ENCODE data around the gene ZNF561. TPM values are rescaled to one million over a fixed set of nuclear protein-coding genes. Genes with fewer than 3 reads are reported as not detected.
"Not testable (repeated sequence)": the region's sequence is repeated elsewhere in the genome, so short reads cannot be mapped to it uniquely, and the experiment has no call there.

ZNF561 gene
- total and polyA plus RNA-seq, 2 donors: 36.6 to 71.1 TPM

DNA sequence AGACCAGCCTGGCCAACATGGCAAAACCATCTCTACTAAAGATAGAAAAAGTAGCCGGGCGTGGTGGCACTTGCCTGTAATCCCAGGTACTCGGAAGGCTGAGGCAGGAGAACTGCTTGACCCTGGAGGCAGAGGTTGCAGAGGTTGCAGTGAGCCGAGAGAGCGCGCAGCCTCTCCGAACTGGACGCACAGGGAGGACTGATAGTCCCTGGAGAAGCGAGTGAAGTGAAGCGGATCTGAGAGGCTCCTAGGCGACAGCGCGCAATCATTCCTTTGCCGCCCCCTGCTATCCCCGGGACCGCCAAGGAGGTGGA, 233 bp downstream of the ZNF561 start:
- no peak for DNase-seq (ENCODE audit: extremely low spot score)
- peak overlapping the region; percentile 72 for H3K4me3 ChIP-seq (ENCODE audit: low read depth, low read length)
- no peaks in the 10 kb centered on the region for H3K4me1 ChIP-seq (ENCODE audit: insufficient read depth)
- peak overlapping the region; percentile 95 for H3K27ac ChIP-seq (ENCODE audit: low read depth)
- peaks cover 9% of the 10 kb centered on the region for H3K36me3 ChIP-seq (ENCODE audit: insufficient read depth)
- WGBS: 0% methylated on average over 16 of the region's 16 CpGs

- Histone ChIP-seq H3K4me3 (ENCODE audit: low read depth, low read length) (no peak overlapping the region), H3K4me1 (ENCODE audit: insufficient read depth) (no peaks in the 10 kb centered on the region), H3K27ac (ENCODE audit: low read depth) (no peak overlapping the region), H3K36me3 (ENCODE audit: insufficient read depth) (peaks cover 38% of the 10 kb centered on the region)
- DNase-seq (ENCODE audit: extremely low spot score): no peak
Observed at GRCh38 chr19:9615844-9616243, 5.2 kb downstream of the ZNF561 start.

GRCh38 chr19:9610484-9611113, 10.4 kb downstream of the ZNF561 start:
- DNase-seq (ENCODE audit: extremely low spot score): no peak
- H3K4me3 ChIP-seq (ENCODE audit: low read depth, low read length): no peak overlapping the region
- no peak overlapping the region for H3K27ac ChIP-seq (ENCODE audit: low read depth)
- WGBS: 98% methylated on average over 2 of the region's 2 CpGs
- no peaks in the 10 kb centered on the region for H3K4me1 ChIP-seq (ENCODE audit: insufficient read depth)
- peaks cover 35% of the 10 kb centered on the region for H3K36me3 ChIP-seq (ENCODE audit: insufficient read depth)

- Histone ChIP-seq H3K4me3 (ENCODE audit: low read depth, low read length) (no peak overlapping the region), H3K36me3 (ENCODE audit: insufficient read depth) (peaks cover 29% of the 10 kb centered on the region), H3K27ac (ENCODE audit: low read depth) (no peak overlapping the region), H3K4me1 (ENCODE audit: insufficient read depth) (no peaks in the 10 kb centered on the region)
- no peak for DNase-seq (ENCODE audit: extremely low spot score)
- 97% methylated on average over 5 of the region's 5 CpGs for WGBS
Observed at GRCh38 chr19:9608912-9609311, 12.1 kb downstream of the ZNF561 start.

GRCh38 chr19:9597027-9597426, 24.0 kb downstream of the ZNF561 start:
- Histone ChIP-seq H3K4me1 (ENCODE audit: insufficient read depth) (no peaks in the 10 kb centered on the region), H3K36me3 (ENCODE audit: insufficient read depth) (no peaks in the 10 kb centered on the region), H3K27ac (ENCODE audit: low read depth) (no peak overlapping the region), H3K4me3 (ENCODE audit: low read depth, low read length) (no peak overlapping the region)
- DNase-seq (ENCODE audit: extremely low spot score): no peak
- 79% methylated on average over 3 of the region's 3 CpGs for WGBS

GRCh38 chr19:9586764-9587163, 34.3 kb downstream of the ZNF561 start:
- no peak overlapping the region for H3K27ac ChIP-seq (ENCODE audit: low read depth)
- WGBS: 16% methylated on average over 7 of the region's 7 CpGs
- no peaks in the 10 kb centered on the region for H3K36me3 ChIP-seq (ENCODE audit: insufficient read depth)
- no peaks in the 10 kb centered on the region for H3K4me1 ChIP-seq (ENCODE audit: insufficient read depth)
- H3K4me3 ChIP-seq (ENCODE audit: low read depth, low read length): no peak overlapping the region
- peak; percentile 48 for DNase-seq (ENCODE audit: extremely low spot score)

GRCh38 chr19:9584073-9584833, 36.8 kb downstream of the ZNF561 start, which contains the start of gene ZNF121:
ZNF121 (minus strand) TSS chr19:9584504; CDS start chr19:9568097, 16,407 bp downstream.
- Histone ChIP-seq H3K27ac (ENCODE audit: low read depth) (peak within 1 kb of the TSS; percentile 95), H3K4me1 (ENCODE audit: insufficient read depth) (no peaks in the 10 kb centered on the region), H3K36me3 (ENCODE audit: insufficient read depth) (no peaks in the 10 kb centered on the region), H3K4me3 (ENCODE audit: low read depth, low read length) (peak within 1 kb of the TSS; percentile 93)
- WGBS: under 1% methylated on average over 51 of the region's 51 CpGs
- peak; percentile 75 for DNase-seq (ENCODE audit: extremely low spot score)

DNA sequence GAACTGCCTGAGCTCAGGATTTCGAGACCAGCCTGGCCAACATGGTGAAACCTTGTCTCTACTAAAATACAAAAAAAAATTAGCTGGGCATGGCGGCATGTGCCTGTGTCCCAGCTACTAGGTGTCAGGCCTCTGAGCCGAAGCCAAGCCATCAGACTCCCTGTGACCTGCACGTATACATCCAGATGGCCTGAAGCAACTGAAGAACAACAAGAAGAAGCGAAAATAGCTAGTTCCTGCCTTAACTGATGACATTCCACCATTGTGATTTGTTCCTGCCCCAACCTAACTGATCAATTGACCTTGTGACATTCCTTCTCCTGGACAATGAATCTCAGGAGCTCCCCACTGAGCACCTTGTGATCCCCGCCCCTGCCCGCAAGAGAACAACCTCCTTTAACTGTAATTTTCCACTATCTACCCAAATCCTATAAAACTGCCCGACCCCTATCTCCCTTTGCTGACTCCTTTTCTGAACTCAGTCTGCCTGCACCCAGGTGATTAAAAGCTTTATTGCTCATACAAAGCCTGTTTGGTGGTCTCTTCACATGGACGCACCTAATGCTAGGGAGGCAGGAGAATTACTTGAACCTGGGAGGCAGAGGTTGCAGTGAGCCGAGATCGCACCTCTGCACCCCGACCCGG, 38.8 kb downstream of the ZNF561 start:
- not testable (repeated sequence) for H3K36me3 ChIP-seq (ENCODE audit: insufficient read depth); H3K4me3 ChIP-seq (ENCODE audit: low read depth, low read length); H3K27ac ChIP-seq (ENCODE audit: low read depth); H3K4me1 ChIP-seq (ENCODE audit: insufficient read depth); DNase-seq (ENCODE audit: extremely low spot score)
- WGBS: 83% methylated on average over 13 of the region's 13 CpGs

- H3K36me3 ChIP-seq (ENCODE audit: insufficient read depth): no peaks in the 10 kb centered on the region
- DNase-seq (ENCODE audit: extremely low spot score): no peak
- no peak overlapping the region for H3K27ac ChIP-seq (ENCODE audit: low read depth)
- WGBS: 89% methylated on average over 5 of the region's 5 CpGs
- no peak overlapping the region for H3K4me3 ChIP-seq (ENCODE audit: low read depth, low read length)
- H3K4me1 ChIP-seq (ENCODE audit: insufficient read depth): no peaks in the 10 kb centered on the region
Observed at GRCh38 chr19:9580728-9581127, 40.3 kb downstream of the ZNF561 start.

DNA sequence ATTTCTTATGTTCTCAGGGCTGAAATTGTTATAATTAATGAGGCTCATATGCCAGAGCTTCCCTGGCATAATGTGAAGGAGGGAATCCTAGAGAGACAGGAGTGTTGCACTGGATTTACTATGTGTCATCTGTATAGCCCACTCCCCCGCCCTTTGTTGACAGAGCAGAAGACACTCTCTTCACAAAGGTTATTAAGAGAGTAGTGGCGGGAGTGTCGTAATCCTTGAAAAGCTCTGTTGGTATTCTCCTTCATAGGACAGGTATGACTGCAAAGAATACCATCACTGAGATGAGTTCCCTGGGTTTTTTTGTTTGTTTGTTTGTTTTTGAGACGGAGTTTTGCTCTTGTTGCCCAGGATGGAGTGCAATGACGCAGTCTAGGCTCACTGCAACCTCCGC, 50.8 kb downstream of the ZNF561 start:
- 99% methylated on average over 6 of the region's 6 CpGs for WGBS

DNA sequence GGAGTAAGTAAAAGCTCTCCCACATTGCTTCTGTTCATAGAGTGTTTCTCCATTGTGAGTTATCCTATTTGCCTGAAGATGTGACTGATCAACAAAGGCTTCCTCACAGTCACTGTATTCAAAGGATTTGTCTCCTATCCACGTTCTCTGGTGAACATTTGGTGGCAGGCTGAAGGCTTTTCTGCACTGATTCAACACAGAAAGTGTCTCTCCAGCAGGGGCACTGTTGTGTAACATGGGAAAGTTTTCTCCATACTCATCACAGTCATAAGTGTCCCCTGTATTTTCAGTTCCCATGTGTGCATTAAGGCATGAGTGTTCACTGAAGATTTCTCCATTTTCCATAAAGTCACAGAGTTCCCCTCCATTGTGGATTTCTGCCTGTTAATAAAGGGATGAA, 54.3 kb downstream of the ZNF561 start:
- DNase-seq (ENCODE audit: extremely low spot score): no peak
- Histone ChIP-seq H3K4me3 (ENCODE audit: low read depth, low read length) (no peak overlapping the region), H3K36me3 (ENCODE audit: insufficient read depth) (peaks cover 35% of the 10 kb centered on the region), H3K27ac (ENCODE audit: low read depth) (no peak overlapping the region), H3K4me1 (ENCODE audit: insufficient read depth) (no peaks in the 10 kb centered on the region)
- WGBS: 98% methylated on average over 1 of the region's 1 CpG

More for the DNA sequence above, 50.8 kb downstream of the ZNF561 start:
- Histone ChIP-seq H3K4me3 (ENCODE audit: low read depth, low read length) (no peak overlapping the region), H3K4me1 (ENCODE audit: insufficient read depth) (no peaks in the 10 kb centered on the region), H3K36me3 (ENCODE audit: insufficient read depth) (peaks cover 27% of the 10 kb centered on the region), H3K27ac (ENCODE audit: low read depth) (no peak overlapping the region)
- DNase-seq (ENCODE audit: extremely low spot score): no peak

GRCh38 chr19:9565900-9566705, 54.9 kb downstream of the ZNF561 start:
- H3K4me3 ChIP-seq (ENCODE audit: low read depth, low read length): no peak overlapping the region
- no peaks in the 10 kb centered on the region for H3K4me1 ChIP-seq (ENCODE audit: insufficient read depth)
- no peak for DNase-seq (ENCODE audit: extremely low spot score)
- WGBS: 97% methylated on average over 9 of the region's 9 CpGs
- no peak overlapping the region for H3K27ac ChIP-seq (ENCODE audit: low read depth)
- peaks cover 34% of the 10 kb centered on the region for H3K36me3 ChIP-seq (ENCODE audit: insufficient read depth)

All from urinary bladder (tissue), 4 donors.